B cell (primary cell): ENCODE results near the gene CENPO. TPM values are rescaled to one million over a fixed set of nuclear protein-coding genes. Genes with fewer than 3 reads are reported as not detected.

Experiments
- ATAC-seq: fragments of 200-7000 bp; cut with Tn5 transposase; one replicate; pipeline ENCODE4 v1.10.0; 2021; ENCODE audit warnings: low read depth, mild to moderate bottlenecking, moderate number of reproducible peaks, moderate library complexity
- CTCF ChIA-PET: fragments of 350-600 bp; sonication (Branson Sonifier 250); formaldehyde crosslinking; loops from one replicate; lab custom pipeline; 2021; ENCODE audit warnings: antibody characterized with exemption, inconsistent platforms; lab: Charles Lee
- POLR2A ChIA-PET: fragments of 350-600 bp; sonication (Branson Sonifier 250); formaldehyde crosslinking; loops from one replicate; lab custom pipeline; 2021; ENCODE audit warnings: antibody characterized with exemption; lab: Charles Lee
- DNase-seq: peaks from one replicate; pipeline ENCODE4 v3.0.0; 2013
- H2AFZ ChIP-seq: 2 replicates; pipeline ENCODE4 v1.6.1; 2012; ENCODE audit warnings: mild to moderate bottlenecking, low read depth, low read length; ENCODE audit not compliant: insufficient read depth, poor library complexity, severe bottlenecking
- H3K27ac ChIP-seq, 2 donors: 1 replicate in 1 of 2; 2 replicates in 1 of 2; pipeline ENCODE4 v1.5.1; 2012 to 2013; ENCODE audit warnings: low read length in 2 of 2, mild to moderate bottlenecking in 2 of 2, moderate library complexity in 1 of 2
- H3K27me3 ChIP-seq, 4 experiments: fragments of 200-600 bp in 1 of 4; sonication (generic) in 1 of 4; replicated peaks in 1 of 4; 1 replicate in 2 of 4; 2 replicates in 2 of 4; pipeline versions ENCODE4 v1.6.1 to v1.7.0; 2013 to 2016; ENCODE audit warnings: low read length in 3 of 4, mild to moderate bottlenecking in 2 of 4, mixed read lengths in 1 of 4, moderate library complexity in 1 of 4; ENCODE audit not compliant: insufficient read depth in 4 of 4, control insufficient read depth in 3 of 4; ENCODE audit errors: control extremely low read depth in 1 of 4
- H3K36me3 ChIP-seq, 2 experiments: replicated peaks in 1 of 2; 1 replicate in 1 of 2; 2 replicates in 1 of 2; pipeline versions ENCODE4 v1.6.1 to v1.7.1; 2013; ENCODE audit warnings: low read length in 1 of 2; ENCODE audit not compliant: insufficient read depth in 2 of 2, control insufficient read depth in 1 of 2; ENCODE audit errors: control extremely low read depth in 1 of 2, extremely low read depth in 1 of 2
- H3K4me1 ChIP-seq, 2 donors: fragments of 200-600 bp in 1 of 2; sonication (generic) in 1 of 2; 1 replicate in 1 of 2; 2 replicates in 1 of 2; pipeline versions ENCODE4 v1.5.1 to v1.6.1; 2013 to 2017; ENCODE audit warnings: low read length in 2 of 2; ENCODE audit not compliant: control insufficient read depth in 2 of 2, insufficient read depth in 2 of 2
- H3K4me2 ChIP-seq: replicated peaks from 2 replicates; pipeline ENCODE3; 2012; ENCODE audit warnings: mild to moderate bottlenecking, low read depth, low read length; ENCODE audit not compliant: poor library complexity, severe bottlenecking
- H3K4me3 ChIP-seq, 5 experiments: fragments of 200-600 bp in 1 of 5; sonication (generic) in 1 of 5; 1 replicate in 3 of 5; 2 replicates in 2 of 5; pipeline versions ENCODE4 v1.5.1 to v1.7.0; 2011 to 2016; ENCODE audit warnings: low read length in 4 of 5, mild to moderate bottlenecking in 4 of 5, low read depth in 2 of 5, control low read depth in 1 of 5, moderate library complexity in 1 of 5; ENCODE audit not compliant: insufficient read depth in 1 of 5; ENCODE audit errors: control extremely low read depth in 1 of 5, extremely low read depth in 1 of 5
- H3K79me2 ChIP-seq: fragments of 200-600 bp; sonication (generic); one replicate; pipeline ENCODE4 v1.6.0; 2016; ENCODE audit warnings: low read length; ENCODE audit not compliant: control insufficient read depth, insufficient read depth
- H3K9ac ChIP-seq: fragments of 200-600 bp; sonication (generic); 2 replicates; pipeline ENCODE4 v1.6.1; 2017; ENCODE audit warnings: mild to moderate bottlenecking, low read length, moderate library complexity
- H3K9me3 ChIP-seq, 3 donors: one replicate each; pipeline versions ENCODE4 v1.6.1 to v1.7.1; 2013; ENCODE audit warnings: low read length in 2 of 3; ENCODE audit not compliant: control insufficient read depth in 2 of 3, insufficient read depth in 1 of 3; ENCODE audit errors: control extremely low read depth in 1 of 3
- H4K20me1 ChIP-seq: 2 replicates; pipeline ENCODE4 v1.6.0; 2012; ENCODE audit warnings: mild to moderate bottlenecking, low read length; ENCODE audit not compliant: insufficient read depth, control insufficient read depth, poor library complexity, severe bottlenecking
- H3K27ac Mint-ChIP-seq: one replicate; pipeline ENCODE4 v1.8.0; 2021; ENCODE audit warnings: mixed read lengths
- H3K27me3 Mint-ChIP-seq: one replicate; pipeline ENCODE4 v1.8.0; 2021; ENCODE audit warnings: mixed read lengths
- H3K4me1 Mint-ChIP-seq: one replicate; pipeline ENCODE4 v1.8.0; 2021; ENCODE audit warnings: mixed read lengths
- H3K4me3 Mint-ChIP-seq: one replicate; pipeline ENCODE4 v1.8.0; 2021; ENCODE audit warnings: mixed read lengths
- H3K9me3 Mint-ChIP-seq: one replicate; pipeline ENCODE4 v1.8.0; 2022; ENCODE audit warnings: mixed read lengths; ENCODE audit not compliant: insufficient read depth
- EZH2 ChIP-seq: IDR thresholded peaks from 2 replicates; pipeline ENCODE4 v1.6.1; 2012; ENCODE audit warnings: borderline replicate concordance, low read depth, mild to moderate bottlenecking, moderate library complexity, low read length; ENCODE audit not compliant: insufficient read depth, poor library complexity, severe bottlenecking
- WGBS: methylation state at CpG from one replicate; pipeline ENCODE4 v1.1.5; 2013; ENCODE audit warnings: missing lambda C conversion rate; ENCODE audit not compliant: insufficient coverage; 5-methylcytosine and 5-hydroxymethylcytosine counted together
- intact Hi-C: fragments of 100-400 bp; cut with micrococcal nuclease; formaldehyde crosslinking; loops from one replicate; pipeline ENCODE4 v1.10.0; 2022
- polyA plus RNA-seq: library from polyadenylated mRNA; depleted of rRNA; stranded (reverse); fragments of >200 nt; gene quantifications from 2 replicates; pipeline ENCODE4 v1.2.3, GENCODE V29; 2012
- total RNA-seq, 2 donors: library from RNA; stranded (reverse); fragments of 120-200 nt in 1 of 2; gene quantifications; 1 replicate in 1 of 2; 2 replicates in 1 of 2; pipeline versions ENCODE4 v1.2.3 to v1.2.4, GENCODE V29; 2013 to 2022
- TF ChIP-seq, protein P1 (sequence below): fragments of 200-600 bp; IDR thresholded peaks from one replicate; pipeline ENCODE4 v1.8.0; 2022; ENCODE audit warnings: antibody characterized with exemption, mild to moderate bottlenecking

The CENPO gene
- total and polyA plus RNA-seq, 2 donors (not counting 1 experiment from before 2014, with no cell fraction given) = 4.5 to 10.4 TPM

DNA sequence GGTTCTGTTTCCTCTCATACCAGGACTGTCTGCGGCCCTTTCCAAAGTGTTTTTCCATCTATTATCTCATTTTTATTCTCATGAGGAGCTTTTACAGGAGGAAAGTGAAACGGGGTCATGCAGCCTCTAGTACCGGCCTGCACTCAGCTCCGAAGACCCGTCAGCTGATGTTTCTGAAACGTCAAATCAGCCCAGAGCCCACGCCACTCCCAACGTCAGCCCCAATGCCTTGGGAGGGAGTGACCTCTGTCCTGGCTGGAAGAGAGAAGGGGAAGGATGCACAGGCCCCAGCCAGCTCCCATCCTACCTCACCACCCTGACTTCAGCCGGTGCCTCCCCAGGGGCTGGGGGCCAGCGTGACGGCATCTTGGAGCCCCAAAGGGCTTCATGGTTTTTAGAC is 68.3 kb downstream of the CENPO start:
- Histone ChIP-seq H2AFZ (no peak overlapping the region), H3K9me3 (no peaks in the 10 kb centered on the region), H3K79me2 (peaks cover 14% of the 10 kb centered on the region), H3K27ac (no peak overlapping the region), H4K20me1 (no peaks in the 10 kb centered on the region), H3K4me1 (no peaks in the 10 kb centered on the region), H3K9ac (no peak overlapping the region), H3K27me3 (no peaks in the 10 kb centered on the region), H3K4me2 (no peak overlapping the region), H3K4me3 (no peak overlapping the region), H3K36me3 (peaks cover 0 to 5% of the 10 kb centered on the region in 2 experiments)
- POLR2A ChIA-PET = no interaction called here
- Mint-ChIP-seq H3K4me1 (no peaks in the 10 kb centered on the region), H3K9me3 (no peaks in the 10 kb centered on the region), H3K4me3 (no peak overlapping the region), H3K27me3 (no peaks in the 10 kb centered on the region), H3K27ac (no peak overlapping the region)
- ATAC-seq (no peak), DNase-seq (no peak)
- 97% methylated on average over 6 of the region's 11 CpGs for WGBS
- TF ChIP-seq EZH2 = no peak
- TF ChIP-seq, protein P1, sequence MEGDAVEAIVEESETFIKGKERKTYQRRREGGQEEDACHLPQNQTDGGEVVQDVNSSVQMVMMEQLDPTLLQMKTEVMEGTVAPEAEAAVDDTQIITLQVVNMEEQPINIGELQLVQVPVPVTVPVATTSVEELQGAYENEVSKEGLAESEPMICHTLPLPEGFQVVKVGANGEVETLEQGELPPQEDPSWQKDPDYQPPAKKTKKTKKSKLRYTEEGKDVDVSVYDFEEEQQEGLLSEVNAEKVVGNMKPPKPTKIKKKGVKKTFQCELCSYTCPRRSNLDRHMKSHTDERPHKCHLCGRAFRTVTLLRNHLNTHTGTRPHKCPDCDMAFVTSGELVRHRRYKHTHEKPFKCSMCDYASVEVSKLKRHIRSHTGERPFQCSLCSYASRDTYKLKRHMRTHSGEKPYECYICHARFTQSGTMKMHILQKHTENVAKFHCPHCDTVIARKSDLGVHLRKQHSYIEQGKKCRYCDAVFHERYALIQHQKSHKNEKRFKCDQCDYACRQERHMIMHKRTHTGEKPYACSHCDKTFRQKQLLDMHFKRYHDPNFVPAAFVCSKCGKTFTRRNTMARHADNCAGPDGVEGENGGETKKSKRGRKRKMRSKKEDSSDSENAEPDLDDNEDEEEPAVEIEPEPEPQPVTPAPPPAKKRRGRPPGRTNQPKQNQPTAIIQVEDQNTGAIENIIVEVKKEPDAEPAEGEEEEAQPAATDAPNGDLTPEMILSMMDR = no peak
- intact Hi-C loops = no loop called here
- CTCF ChIA-PET = no interaction called here

DNA sequence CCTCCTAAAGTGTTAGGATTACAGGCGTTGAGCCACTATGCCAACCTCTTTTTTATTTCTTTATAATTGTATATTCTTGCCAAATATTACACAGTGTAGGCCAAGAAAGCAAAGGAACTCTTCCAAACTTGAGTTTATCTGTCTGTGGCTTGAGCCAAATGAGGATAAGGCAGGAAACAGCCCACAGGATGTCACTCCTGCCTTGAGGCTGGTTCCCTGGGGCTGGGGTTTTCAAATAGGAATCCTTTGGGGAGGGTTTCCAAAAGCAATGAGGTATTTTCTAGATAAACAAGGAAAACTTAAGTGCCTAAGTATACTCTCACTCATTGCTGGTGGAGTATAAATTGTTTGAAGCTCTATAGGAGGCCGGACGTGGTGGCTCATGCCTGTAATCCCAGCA is 70.4 kb downstream of the CENPO start:
- H3K27me3 Mint-ChIP-seq = no peaks in the 10 kb centered on the region
- Histone ChIP-seq H2AFZ (no peak overlapping the region), H3K9ac (no peak overlapping the region), H3K27ac (no peak overlapping the region), H4K20me1 (no peaks in the 10 kb centered on the region), H3K36me3 (peaks cover 0 to 5% of the 10 kb centered on the region in 2 experiments), H3K27me3 (no peaks in the 10 kb centered on the region), H3K4me1 (no peaks in the 10 kb centered on the region), H3K4me3 (no peak overlapping the region), H3K9me3 (no peaks in the 10 kb centered on the region), H3K4me2 (no peak overlapping the region), H3K79me2 (peaks cover 14% of the 10 kb centered on the region)
- ChIA-PET CTCF (no interaction called here), POLR2A (no interaction called here)
- no peak for ATAC-seq
- no peak for DNase-seq
- no peaks in the 10 kb centered on the region for H3K9me3 Mint-ChIP-seq
- H3K27ac Mint-ChIP-seq = no peak overlapping the region
- intact Hi-C loops = no loop called here
- no peak overlapping the region for H3K4me3 Mint-ChIP-seq
- WGBS = 100% methylated on average over 2 of the region's 3 CpGs
- no peak for TF ChIP-seq EZH2
- TF ChIP-seq, protein P1 = no peak
- no peaks in the 10 kb centered on the region for H3K4me1 Mint-ChIP-seq
